ENCODE data around the gene CHRD.

CHRD gene

GRCh38 chr3:184381261-184382224 is 1.7 kb downstream of the CHRD start:
- H3K9me3 Mint-ChIP-seq: no peaks in the 10 kb centered on the region
- no peaks in the 10 kb centered on the region for H3K36me3 Mint-ChIP-seq (ENCODE audit: low read depth)
- peaks cover 33% of the 10 kb centered on the region for H3K4me1 Mint-ChIP-seq
- no peak overlapping the region for H3K27ac Mint-ChIP-seq
- TF ChIP-seq, protein P1, sequence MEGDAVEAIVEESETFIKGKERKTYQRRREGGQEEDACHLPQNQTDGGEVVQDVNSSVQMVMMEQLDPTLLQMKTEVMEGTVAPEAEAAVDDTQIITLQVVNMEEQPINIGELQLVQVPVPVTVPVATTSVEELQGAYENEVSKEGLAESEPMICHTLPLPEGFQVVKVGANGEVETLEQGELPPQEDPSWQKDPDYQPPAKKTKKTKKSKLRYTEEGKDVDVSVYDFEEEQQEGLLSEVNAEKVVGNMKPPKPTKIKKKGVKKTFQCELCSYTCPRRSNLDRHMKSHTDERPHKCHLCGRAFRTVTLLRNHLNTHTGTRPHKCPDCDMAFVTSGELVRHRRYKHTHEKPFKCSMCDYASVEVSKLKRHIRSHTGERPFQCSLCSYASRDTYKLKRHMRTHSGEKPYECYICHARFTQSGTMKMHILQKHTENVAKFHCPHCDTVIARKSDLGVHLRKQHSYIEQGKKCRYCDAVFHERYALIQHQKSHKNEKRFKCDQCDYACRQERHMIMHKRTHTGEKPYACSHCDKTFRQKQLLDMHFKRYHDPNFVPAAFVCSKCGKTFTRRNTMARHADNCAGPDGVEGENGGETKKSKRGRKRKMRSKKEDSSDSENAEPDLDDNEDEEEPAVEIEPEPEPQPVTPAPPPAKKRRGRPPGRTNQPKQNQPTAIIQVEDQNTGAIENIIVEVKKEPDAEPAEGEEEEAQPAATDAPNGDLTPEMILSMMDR (IDR thresholded peaks at IDR 0.05; ENCODE audit: unreplicated experiment in 3 of 3): no peak
- H3K27me3 Mint-ChIP-seq (ENCODE audit: low read depth): peaks cover 41% of the 10 kb centered on the region
- H3K4me3 Mint-ChIP-seq: peak overlapping the region; percentile 76 to 87 (median 87)

DNA sequence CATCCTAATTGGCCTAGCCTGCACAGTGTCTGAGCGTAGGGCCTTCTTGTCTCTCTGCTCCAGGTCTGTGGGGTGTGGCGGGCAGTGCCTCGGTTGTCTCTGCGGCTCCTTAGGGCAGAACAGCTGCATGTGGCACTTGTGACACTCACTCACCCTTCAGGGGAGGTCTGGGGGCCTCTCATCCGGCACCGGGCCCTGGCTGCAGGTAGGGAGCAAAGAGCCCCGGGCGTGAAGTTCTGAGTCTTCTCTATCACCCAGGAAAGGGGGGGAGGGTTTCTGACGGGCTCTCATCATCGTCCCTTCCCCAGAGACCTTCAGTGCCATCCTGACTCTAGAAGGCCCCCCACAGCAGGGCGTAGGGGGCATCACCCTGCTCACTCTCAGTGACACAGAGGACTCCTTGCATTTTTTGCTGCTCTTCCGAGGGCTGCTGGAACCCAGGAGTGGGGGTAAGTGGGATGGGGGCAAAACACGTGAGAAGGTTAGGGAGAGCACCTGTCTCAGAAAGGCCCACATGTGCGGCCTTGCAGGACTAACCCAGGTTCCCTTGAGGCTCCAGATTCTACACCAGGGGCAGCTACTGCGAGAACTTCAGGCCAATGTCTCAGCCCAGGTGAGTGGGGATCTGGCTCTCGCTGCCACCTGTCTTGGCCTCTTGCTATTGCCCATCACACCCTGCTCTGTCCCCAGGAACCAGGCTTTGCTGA is 2.6 kb downstream of the CHRD start:
- Mint-ChIP-seq H3K27ac (no peak overlapping the region), H3K4me3 (peak overlapping the region; percentile 45 to 87 (median 87)), H3K36me3 (ENCODE audit: low read depth) (no peaks in the 10 kb centered on the region), H3K4me1 (peaks cover 24% of the 10 kb centered on the region), H3K27me3 (ENCODE audit: low read depth) (peaks cover 36% of the 10 kb centered on the region), H3K9me3 (no peaks in the 10 kb centered on the region)
- TF ChIP-seq, protein P1 (IDR thresholded peaks at IDR 0.05; ENCODE audit: unreplicated experiment in 3 of 3): no peak

- Mint-ChIP-seq H3K36me3 (ENCODE audit: low read depth) (no peaks in the 10 kb centered on the region), H3K9me3 (no peaks in the 10 kb centered on the region), H3K4me3 (peak overlapping the region in 1 of 3 experiments; percentile 87), H3K27me3 (ENCODE audit: low read depth) (peaks cover 35% of the 10 kb centered on the region), H3K4me1 (peaks cover 17% of the 10 kb centered on the region), H3K27ac (no peak overlapping the region)
- TF ChIP-seq, protein P1 (IDR thresholded peaks at IDR 0.05; ENCODE audit: unreplicated experiment in 3 of 3): no peak
Observed at GRCh38 chr3:184383033-184383740, 3.3 kb downstream of the CHRD start.

- H3K4me3 Mint-ChIP-seq: no peak overlapping the region
Observed at GRCh38 chr3:184384342-184384741, 4.5 kb downstream of the CHRD start.

DNA sequence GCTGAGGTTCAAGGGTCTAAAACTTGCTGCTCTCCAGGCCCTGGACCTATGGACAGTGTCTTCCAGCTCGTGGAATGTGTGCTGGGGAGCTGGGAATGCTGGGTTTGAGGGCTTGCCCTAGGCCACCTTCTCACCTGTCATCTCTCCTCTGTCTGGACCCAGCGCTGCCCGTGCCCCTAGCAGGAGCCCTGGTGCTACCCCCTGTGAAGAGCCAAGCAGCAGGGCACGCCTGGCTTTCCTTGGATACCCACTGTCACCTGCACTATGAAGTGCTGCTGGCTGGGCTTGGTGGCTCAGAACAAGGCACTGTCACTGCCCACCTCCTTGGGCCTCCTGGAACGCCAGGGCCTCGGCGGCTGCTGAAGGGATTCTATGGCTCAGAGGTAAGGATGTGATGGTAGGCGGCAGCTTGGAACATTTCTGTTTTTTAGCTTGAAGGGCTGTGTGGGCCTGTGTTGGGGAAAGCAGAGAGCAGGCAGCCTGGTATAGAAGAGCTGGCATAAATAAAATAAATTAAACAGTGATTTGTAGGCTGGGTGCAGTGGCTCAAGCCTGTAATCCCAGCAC is 5.1 kb downstream of the CHRD start:
- Mint-ChIP-seq H3K4me1 (peaks cover 4% of the 10 kb centered on the region), H3K27me3 (ENCODE audit: low read depth) (peaks cover 27% of the 10 kb centered on the region), H3K36me3 (ENCODE audit: low read depth) (no peaks in the 10 kb centered on the region), H3K27ac (no peak overlapping the region), H3K4me3 (no peak overlapping the region), H3K9me3 (no peaks in the 10 kb centered on the region)
- TF ChIP-seq, protein P1 (IDR thresholded peaks at IDR 0.05; ENCODE audit: unreplicated experiment in 3 of 3): no peak

More at GRCh38 chr3:184384342-184384741, 4.5 kb downstream of the CHRD start:
- Mint-ChIP-seq H3K27me3 (ENCODE audit: low read depth) (peaks cover 27% of the 10 kb centered on the region), H3K27ac (no peak overlapping the region), H3K36me3 (ENCODE audit: low read depth) (no peaks in the 10 kb centered on the region), H3K9me3 (no peaks in the 10 kb centered on the region), H3K4me1 (peaks cover 5% of the 10 kb centered on the region)
- TF ChIP-seq, protein P1 (IDR thresholded peaks at IDR 0.05; ENCODE audit: unreplicated experiment in 3 of 3): no peak

Data from nephron (organoid).